ENCODE results near the gene IL17RE. TPM values are rescaled to one million over a fixed set of nuclear protein-coding genes. Genes with fewer than 3 reads are reported as not detected.

Gene IL17RE
- polyA plus RNA-seq, 3 donors from 2014 or later = 0.14 TPM; not detected in 2

DNA sequence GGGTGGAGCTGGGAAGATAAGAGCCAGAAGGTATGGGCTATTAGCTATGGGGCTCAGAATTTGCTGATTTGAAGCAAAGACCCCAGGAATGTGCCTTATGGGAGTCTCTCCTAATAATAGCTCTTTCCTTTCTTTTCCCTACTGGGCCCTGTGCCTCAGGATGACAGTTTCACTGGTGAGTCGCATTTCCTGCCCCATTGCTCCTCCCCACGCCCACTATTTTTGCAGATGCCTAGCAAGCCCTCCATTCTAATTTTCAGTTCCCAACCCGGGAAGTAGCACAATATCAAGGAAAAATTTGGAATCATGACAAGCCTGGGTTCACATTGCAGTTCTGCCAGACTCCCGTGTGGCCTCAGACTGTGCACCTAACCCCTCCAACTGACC lies 583 bp downstream of the IL17RE start:
- H3K27me3 Mint-ChIP-seq (ENCODE audit: low read depth in 3 of 3) = peaks cover 0 to 2% (median 2%) of the 10 kb centered on the region in 3 donors
- H3K4me1 Mint-ChIP-seq = peaks cover 19 to 25% of the 10 kb centered on the region in 2 donors
- peaks cover 0 to under 1% (median 0%) of the 10 kb centered on the region in 3 donors for H3K36me3 Mint-ChIP-seq
- DNase-seq = no peak
- no peak overlapping the region for H3K4me3 Mint-ChIP-seq
- peak overlapping the region in 1 of 6 donors; percentile 40 for H3K27ac Mint-ChIP-seq
- H3K9me3 Mint-ChIP-seq = no peaks in the 10 kb centered on the region

DNA sequence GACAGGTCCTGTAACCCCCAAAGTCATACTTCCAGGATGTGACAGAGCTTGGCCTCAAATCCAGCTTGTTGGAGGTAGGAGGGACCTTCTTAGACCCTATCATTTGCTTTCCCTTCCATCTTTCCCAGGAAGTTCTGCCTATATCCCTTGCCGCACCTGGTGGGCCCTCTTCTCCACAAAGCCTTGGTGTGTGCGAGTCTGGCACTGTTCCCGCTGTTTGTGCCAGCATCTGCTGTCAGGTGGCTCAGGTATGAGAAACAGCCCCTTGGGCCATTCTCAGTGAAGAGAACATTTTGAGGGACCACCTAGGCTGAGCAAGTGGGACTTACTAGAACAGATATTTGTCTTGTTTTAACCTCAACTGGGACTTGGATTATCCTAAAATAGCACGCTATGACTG lies 1.3 kb downstream of the IL17RE start:
- Mint-ChIP-seq H3K9me3 (no peaks in the 10 kb centered on the region), H3K27ac (peak overlapping the region in 1 of 6 donors; percentile 40), H3K4me3 (no peak overlapping the region), H3K27me3 (ENCODE audit: low read depth in 3 of 3) (peaks cover 0 to 2% (median 2%) of the 10 kb centered on the region in 3 donors), H3K4me1 (peaks cover 19 to 25% of the 10 kb centered on the region in 2 donors), H3K36me3 (no peaks in the 10 kb centered on the region)
- no peak for DNase-seq

DNA sequence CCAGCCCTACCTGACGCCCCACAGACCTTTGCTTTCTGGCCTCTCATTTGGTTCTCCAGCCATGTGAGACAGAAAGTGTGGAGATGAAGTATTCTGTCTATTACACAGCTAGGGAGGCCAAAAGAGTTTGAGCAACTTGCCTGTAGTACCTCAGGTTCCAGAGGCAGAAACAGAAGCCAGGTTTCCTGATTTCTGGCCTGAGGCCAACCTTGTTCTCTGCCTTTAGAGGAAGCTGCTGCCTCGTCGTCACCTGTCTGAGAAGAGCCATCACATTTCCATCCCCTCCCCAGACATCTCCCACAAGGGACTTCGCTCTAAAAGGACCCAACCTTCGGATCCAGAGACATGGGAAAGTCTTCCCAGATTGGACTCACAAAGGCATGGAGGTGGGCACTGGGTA lies 3.8 kb downstream of the IL17RE start:
- no peak overlapping the region for H3K27ac Mint-ChIP-seq
- peaks cover 0 to 2% (median 2%) of the 10 kb centered on the region in 3 donors for H3K27me3 Mint-ChIP-seq (ENCODE audit: low read depth in 3 of 3)
- no peaks in the 10 kb centered on the region for H3K36me3 Mint-ChIP-seq
- H3K9me3 Mint-ChIP-seq = no peaks in the 10 kb centered on the region
- peaks cover 17 to 21% of the 10 kb centered on the region in 2 donors for H3K4me1 Mint-ChIP-seq
- H3K4me3 Mint-ChIP-seq = no peak overlapping the region
- no peak for DNase-seq

DNA sequence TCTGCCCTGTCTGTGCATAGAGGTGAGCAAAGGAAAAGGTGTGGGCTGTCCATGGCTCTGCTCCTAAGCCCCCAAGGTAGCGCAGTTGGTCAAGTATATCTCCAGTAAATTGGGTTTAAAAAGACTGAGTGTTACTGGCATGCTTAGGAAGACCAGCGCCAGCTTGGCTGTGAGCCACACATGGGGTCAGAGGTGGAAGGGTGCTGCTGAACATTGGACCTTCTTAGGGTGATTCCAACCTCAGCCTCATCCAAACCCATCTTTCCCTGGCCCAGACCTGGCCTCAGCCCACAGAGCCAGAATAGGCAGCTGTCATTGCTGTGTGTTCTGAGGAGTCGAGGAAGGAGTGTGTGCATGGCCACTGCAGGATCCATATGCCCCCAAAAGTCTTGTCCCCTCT lies 5.6 kb downstream of the IL17RE start:
- no peak overlapping the region for H3K27ac Mint-ChIP-seq
- H3K4me1 Mint-ChIP-seq = peaks cover 4 to 13% of the 10 kb centered on the region in 2 donors
- peaks cover 2 to 4% (median 2%) of the 10 kb centered on the region in 3 donors for H3K27me3 Mint-ChIP-seq (ENCODE audit: low read depth in 3 of 3)
- H3K36me3 Mint-ChIP-seq = no peaks in the 10 kb centered on the region
- H3K9me3 Mint-ChIP-seq = no peaks in the 10 kb centered on the region
- H3K4me3 Mint-ChIP-seq = no peak overlapping the region
- DNase-seq = no peak

DNA sequence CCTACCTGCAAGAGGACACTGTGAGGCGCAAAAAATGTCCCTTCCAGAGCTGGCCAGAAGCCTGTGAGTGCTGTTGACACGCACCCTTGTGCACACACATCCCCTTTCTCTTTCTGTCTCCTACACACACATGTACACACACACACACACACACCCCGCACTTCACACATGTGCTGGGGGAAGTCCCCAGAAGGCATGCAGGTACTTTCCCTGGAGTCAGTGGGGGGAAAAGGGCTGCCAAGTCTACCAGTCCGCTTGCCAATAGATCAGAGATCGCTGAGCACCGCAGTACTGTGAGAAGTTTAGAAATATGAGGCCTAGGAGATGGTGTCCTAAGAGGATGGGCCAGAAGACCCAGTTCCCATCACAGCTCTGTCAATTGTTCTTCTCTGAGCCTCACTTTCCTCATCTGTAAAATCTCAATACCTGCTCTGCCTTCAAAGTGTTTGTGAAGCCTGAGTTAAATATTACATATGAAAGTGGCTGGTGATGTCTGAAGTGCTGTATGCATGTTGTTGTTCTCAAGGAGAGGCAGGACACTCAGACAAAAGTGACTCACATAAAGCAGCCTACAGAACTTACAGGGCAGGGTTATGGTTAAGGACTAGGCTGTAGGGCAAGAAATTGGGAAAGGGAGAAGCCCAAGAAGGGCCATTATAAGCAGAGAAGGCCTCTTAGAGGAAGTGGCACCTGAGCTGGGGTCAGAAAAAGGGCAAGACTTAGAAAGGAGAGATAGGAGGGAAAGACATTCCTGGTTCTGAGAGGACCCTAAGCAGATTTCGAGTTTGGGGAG lies 6.8 kb downstream of the IL17RE start:
- DNase-seq = no peak
- no peak overlapping the region for H3K4me3 Mint-ChIP-seq
- no peaks in the 10 kb centered on the region for H3K36me3 Mint-ChIP-seq
- H3K27me3 Mint-ChIP-seq (ENCODE audit: low read depth in 3 of 3) = peaks cover 2 to 4% (median 2%) of the 10 kb centered on the region in 3 donors
- no peaks in the 10 kb centered on the region for H3K9me3 Mint-ChIP-seq
- H3K27ac Mint-ChIP-seq = peak overlapping the region in 2 of 6 donors; percentile 2 to 59
- peaks cover 2 to 10% of the 10 kb centered on the region in 2 donors for H3K4me1 Mint-ChIP-seq

DNA sequence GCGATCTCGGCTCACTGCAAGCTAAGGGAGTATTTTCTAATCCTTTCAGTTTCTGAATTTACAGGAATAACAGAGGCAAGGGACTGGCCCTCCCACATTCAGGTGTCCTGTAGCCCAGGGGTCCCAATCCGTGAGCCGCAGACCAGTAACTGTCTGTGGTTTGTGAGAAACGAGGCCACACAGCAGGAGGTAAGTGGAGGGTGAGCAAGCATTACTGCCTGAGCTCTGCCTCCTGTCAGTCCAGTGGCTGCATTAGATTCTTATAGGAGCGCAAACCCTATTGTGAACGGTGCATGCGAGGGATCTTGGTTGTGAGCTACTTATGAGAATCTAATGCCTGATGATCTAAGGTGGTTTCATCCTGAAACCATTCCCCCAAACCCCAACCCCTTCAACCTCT lies 9.2 kb downstream of the IL17RE start:
- no peak for DNase-seq
- H3K27me3 Mint-ChIP-seq (ENCODE audit: low read depth in 3 of 3) = peaks cover 0 to 4% (median 2%) of the 10 kb centered on the region in 3 donors
- H3K9me3 Mint-ChIP-seq = no peaks in the 10 kb centered on the region
- no peaks in the 10 kb centered on the region for H3K36me3 Mint-ChIP-seq
- H3K4me3 Mint-ChIP-seq = peak overlapping the region in 2 of 5 donors; percentile 14 to 64
- no peak overlapping the region for H3K27ac Mint-ChIP-seq
- peaks cover 10 to 16% of the 10 kb centered on the region in 2 donors for H3K4me1 Mint-ChIP-seq

DNA sequence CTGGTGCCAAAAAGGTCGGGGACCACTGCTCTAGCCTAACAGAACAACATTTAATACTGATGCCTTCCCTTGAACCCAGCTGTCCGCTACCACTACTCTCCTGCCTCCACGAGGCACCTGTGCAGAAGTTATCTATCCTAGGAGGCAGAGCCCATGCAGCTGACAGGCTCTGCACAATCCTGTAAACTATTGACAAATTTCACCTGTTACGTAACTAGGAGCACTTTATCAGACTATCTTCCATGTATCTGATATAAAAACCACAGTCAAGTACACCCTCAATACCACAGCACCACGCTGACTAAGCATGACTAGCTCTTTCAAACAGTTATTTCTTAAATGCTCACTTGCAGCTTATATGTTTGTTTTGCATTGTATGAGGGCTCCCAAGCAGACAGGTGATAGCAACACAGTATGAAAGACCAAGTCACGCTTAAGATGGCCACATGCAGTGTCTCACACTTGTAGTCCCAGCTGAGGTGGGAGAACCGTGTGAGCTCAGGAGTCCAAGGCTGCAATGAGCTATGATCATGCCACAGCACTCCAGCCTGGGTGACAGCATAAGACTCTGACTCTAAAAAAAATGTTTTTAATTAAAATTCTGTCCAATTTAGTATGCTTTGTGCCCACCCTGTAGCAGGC lies 9.8 kb downstream of the IL17RE start:
- Mint-ChIP-seq H3K4me1 (peaks cover 10 to 16% of the 10 kb centered on the region in 2 donors), H3K27ac (no peak overlapping the region), H3K4me3 (peak overlapping the region in 2 of 5 donors; percentile 14 to 64)

DNA sequence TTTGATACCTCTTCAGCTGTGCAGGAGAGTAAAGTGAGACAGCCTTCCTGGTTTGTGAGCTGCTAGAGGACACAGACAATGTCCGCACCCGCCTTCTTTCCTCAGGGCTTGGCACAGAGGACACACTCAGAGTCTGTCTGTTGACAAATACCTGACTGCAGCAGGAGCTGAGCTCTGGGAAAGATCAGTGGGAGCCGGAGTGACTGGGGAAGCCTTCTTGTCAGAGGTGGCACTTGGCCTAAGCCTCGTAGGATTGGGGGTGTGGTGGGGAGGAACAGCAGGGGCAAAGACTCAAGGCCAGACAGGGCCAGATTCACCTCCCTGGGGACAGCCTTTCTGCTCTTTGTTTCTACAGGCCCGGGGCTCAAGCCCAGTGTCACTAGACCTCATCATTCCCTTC lies 11.0 kb downstream of the IL17RE start:
- peaks cover 0 to 4% (median 0%) of the 10 kb centered on the region in 3 donors for H3K27me3 Mint-ChIP-seq (ENCODE audit: low read depth in 3 of 3)
- H3K36me3 Mint-ChIP-seq = no peaks in the 10 kb centered on the region
- H3K27ac Mint-ChIP-seq = no peak overlapping the region
- H3K4me1 Mint-ChIP-seq = peaks cover 10 to 16% of the 10 kb centered on the region in 2 donors
- no peak overlapping the region for H3K4me3 Mint-ChIP-seq
- no peaks in the 10 kb centered on the region for H3K9me3 Mint-ChIP-seq
- DNase-seq = no peak

More for the DNA sequence above, 9.8 kb downstream of the IL17RE start:
- peaks cover 0 to 4% (median 2%) of the 10 kb centered on the region in 3 donors for H3K27me3 Mint-ChIP-seq (ENCODE audit: low read depth in 3 of 3)
- DNase-seq = no peak
- H3K9me3 Mint-ChIP-seq = no peaks in the 10 kb centered on the region
- no peaks in the 10 kb centered on the region for H3K36me3 Mint-ChIP-seq

DNA sequence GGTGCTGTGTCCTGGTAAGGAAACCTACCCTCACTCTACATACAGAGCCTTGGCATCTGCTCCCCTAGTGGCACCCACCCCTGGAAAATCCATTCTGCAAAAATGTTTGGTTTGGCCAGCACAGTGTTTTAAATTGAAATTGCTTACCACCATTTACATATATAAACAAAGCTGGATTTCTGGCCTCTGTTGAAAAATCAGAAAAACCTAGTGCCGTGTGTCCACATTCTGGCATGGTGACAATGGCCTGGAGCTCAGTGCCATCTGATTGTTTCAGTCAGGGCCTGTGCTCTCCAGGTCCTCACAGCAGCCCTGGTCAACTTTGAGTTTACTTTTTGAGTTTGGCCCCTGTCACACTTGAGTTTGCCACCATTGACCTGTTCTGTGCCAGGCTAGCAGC lies 11.4 kb downstream of the IL17RE start:
- no peak overlapping the region for H3K4me3 Mint-ChIP-seq
- H3K36me3 Mint-ChIP-seq = no peaks in the 10 kb centered on the region
- no peak overlapping the region for H3K27ac Mint-ChIP-seq
- H3K4me1 Mint-ChIP-seq = peaks cover 10 to 16% of the 10 kb centered on the region in 2 donors
- H3K9me3 Mint-ChIP-seq = no peaks in the 10 kb centered on the region
- no peak for DNase-seq
- H3K27me3 Mint-ChIP-seq (ENCODE audit: low read depth in 3 of 3) = peaks cover 0 to 4% (median 0%) of the 10 kb centered on the region in 3 donors

DNA sequence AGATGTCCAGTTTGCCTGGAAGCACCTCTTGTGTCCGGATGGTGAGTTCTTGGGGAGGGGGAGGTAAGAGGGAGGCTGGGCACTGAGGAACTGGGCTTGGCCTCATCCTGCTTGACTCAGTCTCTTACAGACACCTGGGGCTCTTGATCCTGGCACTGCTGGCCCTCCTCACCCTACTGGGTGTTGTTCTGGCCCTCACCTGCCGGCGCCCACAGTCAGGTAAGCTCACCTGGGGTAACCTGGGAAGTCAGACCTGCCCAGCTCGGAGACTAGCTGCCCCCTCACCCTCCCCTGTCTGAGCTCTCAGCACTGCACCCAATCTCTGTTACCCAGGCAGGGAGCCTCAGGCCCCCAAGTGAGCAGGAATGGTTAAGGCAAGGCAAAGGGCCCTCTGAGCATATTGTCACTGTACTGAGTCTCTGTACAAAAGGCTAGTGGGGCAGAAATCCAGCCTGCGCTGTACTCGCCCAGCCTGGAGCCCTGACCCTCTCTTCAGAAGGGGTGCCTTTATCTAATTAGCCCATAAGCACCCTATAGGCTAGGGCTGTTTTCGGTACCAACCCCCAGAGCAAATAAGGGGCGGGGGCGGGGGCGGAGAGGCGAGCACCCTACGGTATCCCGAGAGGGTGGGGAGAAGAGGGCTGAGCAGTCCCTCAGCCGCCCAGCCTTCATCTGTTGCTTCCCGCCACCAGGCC lies 12.1 kb downstream of the IL17RE start:
- H3K27ac Mint-ChIP-seq = no peak overlapping the region
- H3K36me3 Mint-ChIP-seq = no peaks in the 10 kb centered on the region
- H3K4me3 Mint-ChIP-seq = peak overlapping the region; percentile 46 to 75 (median 69)
- DNase-seq = no peak
- H3K9me3 Mint-ChIP-seq = no peaks in the 10 kb centered on the region
- peaks cover 0 to 4% (median 0%) of the 10 kb centered on the region in 3 donors for H3K27me3 Mint-ChIP-seq (ENCODE audit: low read depth in 3 of 3)
- H3K4me1 Mint-ChIP-seq = peaks cover 10 to 16% of the 10 kb centered on the region in 2 donors

DNA sequence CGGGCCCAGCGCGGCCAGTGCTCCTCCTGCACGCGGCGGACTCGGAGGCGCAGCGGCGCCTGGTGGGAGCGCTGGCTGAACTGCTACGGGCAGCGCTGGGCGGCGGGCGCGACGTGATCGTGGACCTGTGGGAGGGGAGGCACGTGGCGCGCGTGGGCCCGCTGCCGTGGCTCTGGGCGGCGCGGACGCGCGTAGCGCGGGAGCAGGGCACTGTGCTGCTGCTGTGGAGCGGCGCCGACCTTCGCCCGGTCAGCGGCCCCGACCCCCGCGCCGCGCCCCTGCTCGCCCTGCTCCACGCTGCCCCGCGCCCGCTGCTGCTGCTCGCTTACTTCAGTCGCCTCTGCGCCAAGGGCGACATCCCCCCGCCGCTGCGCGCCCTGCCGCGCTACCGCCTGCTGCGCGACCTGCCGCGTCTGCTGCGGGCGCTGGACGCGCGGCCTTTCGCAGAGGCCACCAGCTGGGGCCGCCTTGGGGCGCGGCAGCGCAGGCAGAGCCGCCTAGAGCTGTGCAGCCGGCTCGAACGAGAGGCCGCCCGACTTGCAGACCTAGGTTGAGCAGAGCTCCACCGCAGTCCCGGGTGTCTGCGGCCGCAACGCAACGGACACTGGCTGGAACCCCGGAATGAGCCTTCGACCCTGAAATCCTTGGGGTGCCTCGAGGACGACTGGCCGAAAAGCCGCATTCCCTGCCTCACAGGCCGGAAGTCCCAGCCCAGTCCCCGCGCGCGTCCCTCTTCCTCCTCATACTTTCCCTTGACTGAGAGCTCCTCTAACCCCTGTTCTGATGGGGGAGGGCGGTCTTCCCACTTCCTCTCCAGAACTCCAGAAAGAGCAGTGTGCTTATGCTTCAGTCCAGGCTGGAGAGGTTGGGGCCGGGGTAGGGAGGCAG lies 12.8 kb downstream of the IL17RE start:
- Mint-ChIP-seq H3K4me1 (peaks cover 10 to 16% of the 10 kb centered on the region in 2 donors), H3K4me3 (peak overlapping the region; percentile 72 to 81 (median 79)), H3K27ac (no peak overlapping the region), H3K36me3 (no peaks in the 10 kb centered on the region), H3K27me3 (ENCODE audit: low read depth in 3 of 3) (peaks cover 0 to 5% (median 2%) of the 10 kb centered on the region in 3 donors), H3K9me3 (no peaks in the 10 kb centered on the region)
- peak; percentile 42 to 50 (median 44) for DNase-seq

DNA sequence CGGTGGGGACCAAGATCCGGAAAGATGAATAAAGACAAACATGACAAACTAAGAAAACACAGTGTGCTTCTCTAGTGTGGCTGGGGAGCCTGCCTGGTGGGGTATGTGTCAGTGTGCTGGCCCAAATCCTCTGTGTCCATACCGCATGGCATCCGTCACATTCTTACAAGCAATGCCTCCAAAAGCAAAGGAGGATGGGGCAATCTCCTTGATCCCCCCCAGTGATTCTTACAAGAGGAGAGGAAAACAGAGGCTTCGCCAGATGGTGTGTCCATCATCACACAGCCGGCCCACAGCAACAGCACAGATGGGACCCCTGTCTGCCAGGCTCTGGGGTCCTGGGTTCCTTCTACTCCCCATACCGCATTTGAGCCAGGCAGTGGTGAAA lies 13.7 kb downstream of the IL17RE start:
- Mint-ChIP-seq H3K27ac (peak overlapping the region in 1 of 6 donors; percentile 12), H3K27me3 (ENCODE audit: low read depth in 3 of 3) (peaks cover 0 to 6% (median 6%) of the 10 kb centered on the region in 3 donors), H3K4me3 (peak overlapping the region; percentile 64 to 81 (median 75)), H3K4me1 (peaks cover 10 to 16% of the 10 kb centered on the region in 2 donors), H3K36me3 (no peaks in the 10 kb centered on the region), H3K9me3 (no peaks in the 10 kb centered on the region)
- no peak for DNase-seq

Data from immature natural killer cell (primary cell).